UCSD-AML1 (cell line): ENCODE measurements around the gene COG4.

Source experiments
- DNase-seq: peaks from one replicate; lab custom pipeline; 2025; ENCODE audit not compliant: unreplicated experiment; lab: John Stamatoyannopoulos, UW

The COG4 gene

GRCh38 chr16:70480127-70481105, 42.9 kb downstream of the COG4 start:
- no peak for DNase-seq

GRCh38 chr16:70478912-70479341, 44.4 kb downstream of the COG4 start:
- DNase-seq, result peak; percentile 32

GRCh38 chr16:70478169-70478568, 45.2 kb downstream of the COG4 start:
- no peak for DNase-seq

- DNase-seq, result no peak
These were observed 46.9 kb downstream of the COG4 start for GRCh38 chr16:70476272-70477020.

GRCh38 chr16:70475054-70475871, 48.1 kb downstream of the COG4 start:
- no peak for DNase-seq

- no peak for DNase-seq
These were observed 48.9 kb downstream of the COG4 start for GRCh38 chr16:70474320-70475053.

- no peak for DNase-seq
These were observed 49.7 kb downstream of the COG4 start for GRCh38 chr16:70473446-70474319.

- no peak for DNase-seq
These were observed 50.4 kb downstream of the COG4 start for GRCh38 chr16:70472786-70473433.

GRCh38 chr16:70470927-70471341, 52.4 kb downstream of the COG4 start:
- DNase-seq, result peak; percentile 22

- DNase-seq, result no peak
These were observed 53.0 kb downstream of the COG4 start for GRCh38 chr16:70470141-70470926.

GRCh38 chr16:70468776-70469525, 54.4 kb downstream of the COG4 start:
- DNase-seq, result no peak

GRCh38 chr16:70467608-70468007, 55.7 kb downstream of the COG4 start:
- DNase-seq, result no peak

GRCh38 chr16:70467113-70467512, 56.2 kb downstream of the COG4 start:
- no peak for DNase-seq

GRCh38 chr16:70466805-70467076, 56.6 kb downstream of the COG4 start:
- no peak for DNase-seq

GRCh38 chr16:70465999-70466804, 57.2 kb downstream of the COG4 start:
- DNase-seq, result no peak

- DNase-seq, result no peak
These were observed 60.1 kb downstream of the COG4 start for GRCh38 chr16:70463235-70463634.

- DNase-seq, result peak; percentile 73
These were observed 62.6 kb downstream of the COG4 start for GRCh38 chr16:70460737-70461261.
